Body of pancreas (tissue), 4 donors: Measurements from ENCODE around the gene N4BP2. TPM values are rescaled to one million over a fixed set of nuclear protein-coding genes. Genes with fewer than 3 reads are reported as not detected.

ENCODE experiments used
- ATAC-seq: fragments of 150-250 bp; one replicate; pipeline ENCODE4 v1.9.1; 2016
- DNase-seq, 4 donors: peaks; one replicate each; pipeline ENCODE4 v3.0.0-alpha.2; 2019
- H3K27ac ChIP-seq, 4 donors: fragments of 200-600 bp; sonication (generic); 1 replicate in 3 of 4; 2 replicates in 1 of 4; pipeline versions ENCODE4 v1.5.1 to v1.6.1; 2016 to 2019; ENCODE audit warnings: mild to moderate bottlenecking in 1 of 4, mixed read lengths in 1 of 4, moderate library complexity in 1 of 4
- H3K27me3 ChIP-seq, 2 donors: fragments of 200-600 bp; sonication (generic); one replicate each; pipeline ENCODE4 v1.6.0; 2016; ENCODE audit warnings: mild to moderate bottlenecking in 1 of 2
- H3K36me3 ChIP-seq, 2 donors: fragments of 200-600 bp; sonication (generic); replicated peaks in 1 of 2; 2 replicates each; pipeline ENCODE4 v1.5.1; 2016; ENCODE audit warnings: low read depth in 2 of 2; ENCODE audit not compliant: insufficient read depth in 1 of 2
- H3K4me1 ChIP-seq: fragments of 200-600 bp; sonication (generic); one replicate; pipeline ENCODE4 v1.6.0; 2016
- H3K4me3 ChIP-seq, 2 donors: fragments of 200-600 bp; sonication (generic); 1 replicate in 1 of 2; 2 replicates in 1 of 2; pipeline ENCODE4 v1.5.1; 2016 to 2019
- H3K9me3 ChIP-seq, 3 donors: fragments of 200-600 bp; sonication (generic); 1 replicate in 2 of 3; 2 replicates in 1 of 3; pipeline ENCODE4 v1.5.1; 2016
- POLR2A ChIP-seq, 3 donors: fragments of 450-650 bp; IDR thresholded peaks; one replicate each; pipeline ENCODE4 v1.6.1; 2016; ENCODE audit warnings: antibody characterized with exemption in 3 of 3, mild to moderate bottlenecking in 2 of 3
- WGBS, 2 donors: methylation state at CpG; one replicate each; pipeline ENCODE4 v1.1.5; 2017; 5-methylcytosine and 5-hydroxymethylcytosine counted together
- intact Hi-C: fragments of 100-400 bp; cut with DNase I; formaldehyde crosslinking; loops from one replicate; pipeline ENCODE4 v1.15.1; 2023
- total RNA-seq, 2 donors: library from RNA; depleted of rRNA; stranded (reverse); fragments of >200 nt; gene quantifications; one replicate each; pipeline ENCODE4 v1.1.0, GENCODE V29; 2016
- TF ChIP-seq, protein P1 (sequence below), 7 experiments: fragments of 450-650 bp in 4 of 7; fragments of 200-600 bp in 3 of 7; sonication (generic) in 3 of 7; IDR thresholded peaks; one replicate each; pipeline ENCODE4 v1.5.1; 2016 to 2019; ENCODE audit warnings: antibody characterized with exemption in 7 of 7

N4BP2 gene
- total RNA-seq, 2 donors from 2014 or later: 14.8 to 15.0 TPM

DNA sequence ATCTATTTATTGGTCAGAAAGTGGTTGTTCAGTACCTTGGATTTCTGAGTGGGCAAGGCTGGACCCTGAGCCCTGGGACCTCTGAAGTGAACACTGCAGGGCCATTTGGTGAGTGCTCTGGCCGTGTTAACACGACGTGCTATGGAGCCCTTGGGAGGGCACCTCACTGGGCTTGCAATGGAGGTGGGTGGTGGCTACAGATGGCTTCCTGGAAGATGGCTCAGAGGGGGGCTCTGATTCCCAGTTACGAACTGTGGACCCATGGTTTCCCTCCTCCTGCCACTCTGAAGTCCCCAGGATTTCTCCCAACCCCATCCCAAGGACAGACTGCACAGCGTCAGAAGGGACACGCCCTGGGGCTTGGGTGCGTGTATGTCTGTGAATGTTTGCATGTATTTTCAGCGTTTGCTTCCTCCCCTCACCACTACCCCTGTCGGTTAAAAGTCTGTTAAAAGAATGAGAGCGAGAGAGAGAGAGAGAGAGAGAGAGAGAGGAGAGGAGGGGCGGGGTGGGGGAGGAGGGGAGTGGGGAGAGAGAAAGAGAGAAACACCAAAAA is 136.4 kb downstream of the N4BP2 start:
- DNase-seq (no peak), ATAC-seq (no peak)
- Histone ChIP-seq H3K27ac (no peak overlapping the region), H3K36me3 (no peaks in the 10 kb centered on the region), H3K9me3 (no peaks in the 10 kb centered on the region), H3K4me1 (peaks cover 9% of the 10 kb centered on the region), H3K27me3 (no peaks in the 10 kb centered on the region), H3K4me3 (no peak overlapping the region)
- 66 to 81% methylated on average over 11 of the region's 11 CpGs for WGBS, 2 donors
- intact Hi-C loops: no loop called here
- TF ChIP-seq POLR2A (IDR thresholded peaks at IDR 0.05): no peak
- TF ChIP-seq, protein P1, sequence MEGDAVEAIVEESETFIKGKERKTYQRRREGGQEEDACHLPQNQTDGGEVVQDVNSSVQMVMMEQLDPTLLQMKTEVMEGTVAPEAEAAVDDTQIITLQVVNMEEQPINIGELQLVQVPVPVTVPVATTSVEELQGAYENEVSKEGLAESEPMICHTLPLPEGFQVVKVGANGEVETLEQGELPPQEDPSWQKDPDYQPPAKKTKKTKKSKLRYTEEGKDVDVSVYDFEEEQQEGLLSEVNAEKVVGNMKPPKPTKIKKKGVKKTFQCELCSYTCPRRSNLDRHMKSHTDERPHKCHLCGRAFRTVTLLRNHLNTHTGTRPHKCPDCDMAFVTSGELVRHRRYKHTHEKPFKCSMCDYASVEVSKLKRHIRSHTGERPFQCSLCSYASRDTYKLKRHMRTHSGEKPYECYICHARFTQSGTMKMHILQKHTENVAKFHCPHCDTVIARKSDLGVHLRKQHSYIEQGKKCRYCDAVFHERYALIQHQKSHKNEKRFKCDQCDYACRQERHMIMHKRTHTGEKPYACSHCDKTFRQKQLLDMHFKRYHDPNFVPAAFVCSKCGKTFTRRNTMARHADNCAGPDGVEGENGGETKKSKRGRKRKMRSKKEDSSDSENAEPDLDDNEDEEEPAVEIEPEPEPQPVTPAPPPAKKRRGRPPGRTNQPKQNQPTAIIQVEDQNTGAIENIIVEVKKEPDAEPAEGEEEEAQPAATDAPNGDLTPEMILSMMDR (IDR thresholded peaks at IDR 0.05): no peak

DNA sequence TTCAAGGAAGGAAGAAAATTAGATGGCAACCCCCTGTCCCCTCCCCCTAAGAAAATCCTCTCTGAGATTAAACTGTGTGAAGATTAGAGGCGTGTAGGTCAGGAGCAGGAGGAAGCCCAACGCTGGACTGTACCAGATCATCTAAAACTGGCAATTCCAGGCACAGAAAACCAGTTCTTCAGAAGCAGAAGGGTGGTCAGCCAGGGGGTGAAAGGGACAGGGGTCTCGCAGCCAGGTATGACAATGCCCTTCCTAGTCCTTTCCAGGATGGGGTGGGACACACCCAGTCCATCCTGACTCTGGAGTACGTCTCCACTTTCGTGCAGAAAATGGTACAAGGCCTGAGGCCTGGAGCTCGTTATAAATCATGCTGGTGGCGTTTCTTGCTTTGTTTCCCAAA is 136.9 kb downstream of the N4BP2 start:
- peaks cover 9% of the 10 kb centered on the region for H3K4me1 ChIP-seq
- ATAC-seq (no peak), DNase-seq (no peak)
- no peaks in the 10 kb centered on the region for H3K9me3 ChIP-seq
- intact Hi-C loops: no loop called here
- 82 to 87% methylated on average over 4 to 7 of the region's 7 CpGs for WGBS, 2 donors
- TF ChIP-seq, protein P1 (IDR thresholded peaks at IDR 0.05): no peak
- TF ChIP-seq POLR2A (IDR thresholded peaks at IDR 0.05): no peak
- no peaks in the 10 kb centered on the region for H3K27me3 ChIP-seq
- H3K36me3 ChIP-seq: no peaks in the 10 kb centered on the region
- H3K4me3 ChIP-seq: no peak overlapping the region
- H3K27ac ChIP-seq: no peak overlapping the region

DNA sequence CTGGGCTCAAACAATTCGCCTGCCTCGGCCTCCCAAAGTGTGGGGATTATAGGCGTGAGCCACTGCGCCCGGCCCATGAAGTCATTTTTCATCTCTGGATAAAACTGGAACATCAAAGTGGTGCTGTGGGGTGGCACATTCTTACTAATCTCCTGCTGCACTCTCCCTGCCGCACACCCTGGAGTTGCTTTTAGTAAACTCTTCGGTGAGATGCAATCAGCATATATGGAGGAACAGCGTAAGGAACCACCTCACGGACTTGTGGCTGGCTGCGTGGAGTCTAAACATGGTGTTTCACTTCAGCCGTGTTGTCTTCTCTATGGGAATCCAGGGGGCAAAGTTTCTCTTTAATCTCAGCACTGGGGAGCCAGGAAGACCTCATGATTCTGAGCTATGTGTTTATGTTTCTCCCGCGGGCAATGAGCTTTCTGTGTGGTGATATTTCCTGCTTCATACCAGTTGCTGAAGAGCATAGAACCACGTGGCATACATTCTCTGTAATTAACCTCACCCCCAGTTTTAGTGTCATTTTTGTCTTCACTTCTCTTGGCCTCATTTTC is 138.0 kb downstream of the N4BP2 start:
- ATAC-seq (no peak), DNase-seq (no peak)
- no peaks in the 10 kb centered on the region for H3K36me3 ChIP-seq
- intact Hi-C loops: no loop called here
- H3K9me3 ChIP-seq: no peaks in the 10 kb centered on the region
- H3K4me1 ChIP-seq: peaks cover 9% of the 10 kb centered on the region
- no peaks in the 10 kb centered on the region for H3K27me3 ChIP-seq
- TF ChIP-seq, protein P1 (IDR thresholded peaks at IDR 0.05): no peak
- no peak for TF ChIP-seq POLR2A (IDR thresholded peaks at IDR 0.05)
- H3K27ac ChIP-seq: no peak overlapping the region
- 71 to 72% methylated on average over 14 of the region's 14 CpGs for WGBS, 2 donors
- no peak overlapping the region for H3K4me3 ChIP-seq

DNA sequence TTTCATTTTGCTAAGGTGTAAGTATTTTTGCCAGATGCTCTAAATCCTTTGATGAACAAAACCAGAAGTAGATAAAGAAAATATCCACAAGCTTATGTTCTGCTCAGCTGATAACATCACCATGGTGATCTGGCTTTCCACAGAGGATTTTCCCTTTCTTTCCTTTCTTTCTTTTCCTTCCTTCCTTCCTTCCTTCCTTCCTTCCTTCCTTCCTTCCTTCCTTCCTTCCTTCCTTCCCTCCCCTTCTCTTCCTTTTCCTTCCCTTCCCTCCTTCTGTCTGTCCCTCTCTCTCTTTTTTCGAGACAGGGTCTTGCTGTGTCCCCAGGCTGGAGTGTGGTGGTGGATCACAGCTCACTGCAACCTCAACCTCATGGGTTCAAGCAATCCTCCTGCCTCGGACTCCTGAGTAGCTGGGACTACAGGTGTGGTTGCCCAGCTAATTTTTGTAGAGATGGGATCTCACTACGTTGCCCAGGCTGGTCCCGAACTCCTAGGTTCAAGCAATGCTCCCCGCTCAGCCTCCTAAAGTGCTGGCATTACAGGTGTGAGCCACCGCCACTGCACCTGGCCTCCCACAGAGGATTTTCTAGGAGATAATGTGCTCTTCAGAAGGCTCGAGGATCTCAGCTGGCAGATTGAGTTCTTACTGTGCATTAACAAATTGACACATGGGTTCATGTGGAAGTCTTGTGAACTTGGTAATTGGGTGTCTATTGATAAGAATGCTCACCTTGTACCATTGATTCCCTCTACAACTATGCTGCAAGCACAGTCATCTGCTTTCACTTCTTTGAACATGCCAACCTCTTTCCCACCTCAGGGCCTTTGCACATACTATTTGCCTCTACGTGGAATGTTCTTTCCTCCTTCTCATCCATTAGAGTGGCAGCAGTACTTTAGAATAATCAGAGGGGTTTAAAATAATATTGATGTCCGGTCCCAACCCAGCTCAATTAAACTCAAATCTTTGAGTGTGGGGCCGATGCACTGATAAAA is 138.8 kb downstream of the N4BP2 start:
- 91 to 92% methylated on average over 8 to 10 of the region's 10 CpGs for WGBS, 2 donors
- Histone ChIP-seq H3K9me3 (no peaks in the 10 kb centered on the region), H3K4me3 (no peak overlapping the region), H3K27ac (no peak overlapping the region), H3K4me1 (peaks cover 9% of the 10 kb centered on the region), H3K27me3 (no peaks in the 10 kb centered on the region), H3K36me3 (no peaks in the 10 kb centered on the region)
- DNase-seq (no peak), ATAC-seq (no peak)
- intact Hi-C loops: no loop called here
- TF ChIP-seq, protein P1 (IDR thresholded peaks at IDR 0.05): no peak
- TF ChIP-seq POLR2A (IDR thresholded peaks at IDR 0.05): no peak
